Type B pancreatic cell (in vitro differentiated cells): ENCODE data around the gene COG6. TPM values are rescaled to one million over a fixed set of nuclear protein-coding genes. Genes with fewer than 3 reads are reported as not detected.

Experiments used
- DNase-seq: peaks from one replicate; pipeline ENCODE4 v3.0.0; 2021; ENCODE audit warnings: mixed read lengths; ENCODE audit not compliant: unreplicated experiment; ENCODE audit errors: extremely low spot score
- H3K27ac Mint-ChIP-seq: 2 replicates; pipeline ENCODE4 v1.8.0; 2021; ENCODE audit warnings: mild to moderate bottlenecking, mixed read lengths
- H3K27me3 Mint-ChIP-seq: 2 replicates; pipeline ENCODE4 v1.8.0; 2021; ENCODE audit warnings: mixed read lengths
- H3K36me3 Mint-ChIP-seq: 2 replicates; pipeline ENCODE4 v1.8.0; 2021; ENCODE audit warnings: mixed read lengths
- H3K4me1 Mint-ChIP-seq: one replicate; pipeline ENCODE4 v1.8.0; 2021; ENCODE audit warnings: mixed read lengths; ENCODE audit not compliant: unreplicated experiment
- H3K4me3 Mint-ChIP-seq: 2 replicates; pipeline ENCODE4 v1.8.0; 2021; ENCODE audit warnings: mild to moderate bottlenecking, mixed read lengths
- H3K9me3 Mint-ChIP-seq: 2 replicates; pipeline ENCODE4 v1.8.0; 2021; ENCODE audit warnings: mixed read lengths
- CTCF ChIP-seq: fragments of 200-600 bp; sonication (generic); conservative IDR thresholded peaks from 2 replicates; pipeline ENCODE4 v1.5.0; 2021; ENCODE audit warnings: antibody characterized with exemption, mild to moderate bottlenecking
- total RNA-seq: library from RNA; stranded (reverse); gene quantifications from 2 replicates; pipeline ENCODE4 v1.2.1, GENCODE V29; 2021; ENCODE audit warnings: low replicate concordance

The COG6 gene
- total RNA-seq, 1 donor from 2014 or later, result 40.0 TPM

- H3K9me3 Mint-ChIP-seq, result no peaks in the 10 kb centered on the region
- no peak for TF ChIP-seq CTCF
- no peaks in the 10 kb centered on the region for H3K27me3 Mint-ChIP-seq
- H3K27ac Mint-ChIP-seq, result no peak overlapping the region
- no peaks in the 10 kb centered on the region for H3K4me1 Mint-ChIP-seq
- no peak for DNase-seq
- H3K4me3 Mint-ChIP-seq, result no peak overlapping the region
- peaks cover 16% of the 10 kb centered on the region for H3K36me3 Mint-ChIP-seq
These were observed 26.8 kb downstream of the COG6 start for GRCh38 chr13:39682310-39682709.

GRCh38 chr13:39682788-39683187, 27.3 kb downstream of the COG6 start:
- TF ChIP-seq CTCF, result no peak
- Mint-ChIP-seq H3K27me3 (no peaks in the 10 kb centered on the region), H3K36me3 (peaks cover 18% of the 10 kb centered on the region), H3K27ac (no peak overlapping the region), H3K4me1 (no peaks in the 10 kb centered on the region), H3K4me3 (no peak overlapping the region), H3K9me3 (no peaks in the 10 kb centered on the region)
- no peak for DNase-seq

GRCh38 chr13:39684531-39685137, 29.2 kb downstream of the COG6 start:
- no peaks in the 10 kb centered on the region for H3K9me3 Mint-ChIP-seq
- H3K4me3 Mint-ChIP-seq, result no peak overlapping the region
- TF ChIP-seq CTCF, result peak; percentile 80
- no peaks in the 10 kb centered on the region for H3K27me3 Mint-ChIP-seq
- DNase-seq, result no peak
- H3K4me1 Mint-ChIP-seq, result no peaks in the 10 kb centered on the region
- H3K36me3 Mint-ChIP-seq, result peaks cover 22% of the 10 kb centered on the region
- H3K27ac Mint-ChIP-seq, result no peak overlapping the region

GRCh38 chr13:39685652-39686051, 30.2 kb downstream of the COG6 start:
- peaks cover 19% of the 10 kb centered on the region for H3K36me3 Mint-ChIP-seq
- H3K4me1 Mint-ChIP-seq, result no peaks in the 10 kb centered on the region
- H3K27ac Mint-ChIP-seq, result no peak overlapping the region
- no peak overlapping the region for H3K4me3 Mint-ChIP-seq
- no peaks in the 10 kb centered on the region for H3K27me3 Mint-ChIP-seq
- TF ChIP-seq CTCF, result no peak
- no peak for DNase-seq
- H3K9me3 Mint-ChIP-seq, result no peaks in the 10 kb centered on the region

- Mint-ChIP-seq H3K27me3 (no peaks in the 10 kb centered on the region), H3K4me3 (no peak overlapping the region), H3K27ac (no peak overlapping the region), H3K36me3 (peaks cover 13% of the 10 kb centered on the region), H3K4me1 (no peaks in the 10 kb centered on the region), H3K9me3 (no peaks in the 10 kb centered on the region)
- TF ChIP-seq CTCF, result no peak
- DNase-seq, result no peak
These were observed 32.8 kb downstream of the COG6 start for GRCh38 chr13:39688278-39688677.
